ENCODE data around the gene ARTN.
A peak's percentile ranks its signal among the peaks of the same experiment; 100 is the strongest.

ARTN gene

GRCh38 chr1:43978551-43979260 is 45.1 kb downstream of the ARTN start, which contains the start of gene B4GALT2:
Gene B4GALT2 (plus strand): TSS chr1:43979210. CDS start chr1:43981161, 1,951 bp downstream.
- H3K4me3 ChIP-seq (replicated peaks; ENCODE audit: low read depth, low read length): peak within 1 kb of the TSS; percentile 63
- no peak for DNase-seq (ENCODE audit: extremely low read depth, low read depth)
- TF ChIP-seq, protein P1, sequence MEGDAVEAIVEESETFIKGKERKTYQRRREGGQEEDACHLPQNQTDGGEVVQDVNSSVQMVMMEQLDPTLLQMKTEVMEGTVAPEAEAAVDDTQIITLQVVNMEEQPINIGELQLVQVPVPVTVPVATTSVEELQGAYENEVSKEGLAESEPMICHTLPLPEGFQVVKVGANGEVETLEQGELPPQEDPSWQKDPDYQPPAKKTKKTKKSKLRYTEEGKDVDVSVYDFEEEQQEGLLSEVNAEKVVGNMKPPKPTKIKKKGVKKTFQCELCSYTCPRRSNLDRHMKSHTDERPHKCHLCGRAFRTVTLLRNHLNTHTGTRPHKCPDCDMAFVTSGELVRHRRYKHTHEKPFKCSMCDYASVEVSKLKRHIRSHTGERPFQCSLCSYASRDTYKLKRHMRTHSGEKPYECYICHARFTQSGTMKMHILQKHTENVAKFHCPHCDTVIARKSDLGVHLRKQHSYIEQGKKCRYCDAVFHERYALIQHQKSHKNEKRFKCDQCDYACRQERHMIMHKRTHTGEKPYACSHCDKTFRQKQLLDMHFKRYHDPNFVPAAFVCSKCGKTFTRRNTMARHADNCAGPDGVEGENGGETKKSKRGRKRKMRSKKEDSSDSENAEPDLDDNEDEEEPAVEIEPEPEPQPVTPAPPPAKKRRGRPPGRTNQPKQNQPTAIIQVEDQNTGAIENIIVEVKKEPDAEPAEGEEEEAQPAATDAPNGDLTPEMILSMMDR (IDR thresholded peaks at IDR 0.05; ENCODE audit: low read depth, low read length, missing control alignments): no peak

GRCh38 chr1:43979261-43979527 is 45.6 kb downstream of the ARTN start:
- TF ChIP-seq, protein P1 (IDR thresholded peaks at IDR 0.05; ENCODE audit: low read depth, low read length, missing control alignments): no peak
- peak overlapping the region; percentile 63 for H3K4me3 ChIP-seq (replicated peaks; ENCODE audit: low read depth, low read length)
- no peak for DNase-seq (ENCODE audit: extremely low read depth, low read depth)

DNA sequence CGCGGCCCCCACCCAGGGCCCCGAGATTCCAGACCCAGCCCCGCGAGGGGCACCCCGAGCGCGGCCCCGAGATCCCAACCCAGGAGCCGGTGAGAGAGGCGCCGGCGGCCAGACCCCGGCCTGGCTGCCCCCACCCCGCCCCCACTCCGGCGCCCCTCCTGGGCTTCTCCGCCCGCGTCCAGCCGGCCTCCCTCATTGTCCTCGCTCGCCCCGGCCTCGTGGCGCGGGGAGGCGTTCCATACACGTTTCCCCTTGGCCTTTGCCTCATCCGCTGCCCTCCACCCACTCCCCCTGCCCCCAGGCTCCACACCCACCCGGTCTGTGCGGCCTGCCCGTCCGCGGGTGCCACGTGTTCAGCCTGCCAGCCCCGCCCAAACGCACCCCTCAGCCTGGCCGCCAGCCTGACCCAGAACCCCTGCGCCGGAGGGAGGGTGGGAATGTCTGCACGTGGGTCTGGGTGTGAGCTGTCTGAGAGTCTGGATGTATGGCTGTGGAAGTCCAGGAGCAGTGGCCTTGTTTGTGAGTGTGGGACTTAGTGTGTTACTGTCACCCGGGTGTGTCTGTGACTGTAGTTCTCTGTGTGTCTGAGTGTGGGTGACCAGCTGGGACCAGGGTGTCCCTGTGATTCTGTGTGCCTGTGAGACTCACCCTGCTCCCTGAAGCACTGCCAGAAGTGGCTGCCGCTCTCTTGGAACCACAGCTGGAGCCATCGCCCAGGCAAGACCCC is 46.1 kb downstream of the ARTN start:
- peak overlapping the region; percentile 63 for H3K4me3 ChIP-seq (replicated peaks; ENCODE audit: low read depth, low read length)
- DNase-seq (ENCODE audit: extremely low read depth, low read depth): no peak
- TF ChIP-seq, protein P1 (IDR thresholded peaks at IDR 0.05; ENCODE audit: low read depth, low read length, missing control alignments): no peak

DNA sequence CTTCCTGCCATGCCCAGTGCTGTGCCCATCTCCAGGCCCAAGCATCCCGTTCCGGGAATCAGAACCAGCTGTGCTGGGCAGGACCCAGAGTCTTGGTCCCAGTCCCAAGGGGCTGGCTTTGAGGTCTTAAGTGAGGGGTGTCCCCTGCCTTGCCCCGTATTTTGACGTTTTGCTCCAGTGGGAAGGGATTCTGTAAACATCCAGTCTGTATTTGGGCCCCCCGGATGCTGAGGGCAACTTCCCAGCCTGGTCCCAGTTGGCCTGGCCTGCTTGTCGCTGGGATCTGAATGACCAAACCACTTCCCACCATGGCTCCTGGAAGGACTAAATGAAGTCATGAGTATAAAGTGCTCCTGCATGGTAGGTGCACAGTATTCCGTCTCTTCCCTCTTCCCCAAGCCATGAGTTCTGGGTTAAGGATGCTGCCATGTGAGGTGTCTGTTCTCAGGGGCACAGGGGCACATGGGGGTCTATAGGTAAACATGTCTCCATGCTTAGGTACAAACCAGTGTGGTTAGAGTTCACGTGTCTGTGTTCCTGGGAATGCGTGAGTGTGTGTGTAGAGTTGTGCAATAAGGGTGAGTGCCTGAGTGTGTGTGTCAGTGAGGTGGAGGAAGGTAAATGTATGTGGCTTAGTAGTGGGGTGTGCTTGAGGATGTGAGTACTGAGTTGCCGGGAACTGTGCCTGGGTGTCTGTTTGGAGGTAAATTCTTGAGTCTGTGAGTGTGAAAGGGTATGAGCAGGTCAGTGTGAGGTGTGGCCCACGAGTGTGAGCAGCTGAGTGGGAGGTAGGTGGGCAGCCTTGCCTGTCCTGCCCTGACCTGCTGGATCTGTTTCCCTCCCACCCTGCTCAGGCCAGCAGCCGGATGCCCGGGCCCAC is 46.9 kb downstream of the ARTN start:
- H3K4me3 ChIP-seq (replicated peaks; ENCODE audit: low read depth, low read length): peak overlapping the region; percentile 63
- TF ChIP-seq, protein P1 (IDR thresholded peaks at IDR 0.05; ENCODE audit: low read depth, low read length, missing control alignments): no peak
- no peak for DNase-seq (ENCODE audit: extremely low read depth, low read depth)

DNA sequence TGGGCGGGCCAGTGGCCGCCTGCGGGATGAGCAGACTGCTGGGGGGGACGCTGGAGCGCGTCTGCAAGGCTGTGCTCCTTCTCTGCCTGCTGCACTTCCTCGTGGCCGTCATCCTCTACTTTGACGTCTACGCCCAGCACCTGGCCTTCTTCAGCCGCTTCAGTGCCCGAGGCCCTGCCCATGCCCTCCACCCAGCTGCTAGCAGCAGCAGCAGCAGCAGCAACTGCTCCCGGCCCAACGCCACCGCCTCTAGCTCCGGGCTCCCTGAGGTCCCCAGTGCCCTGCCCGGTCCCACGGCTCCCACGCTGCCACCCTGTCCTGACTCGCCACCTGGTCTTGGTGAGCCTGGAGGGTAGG is 47.5 kb downstream of the ARTN start:
- no peak for DNase-seq (ENCODE audit: extremely low read depth, low read depth)
- peak overlapping the region; percentile 63 for H3K4me3 ChIP-seq (replicated peaks; ENCODE audit: low read depth, low read length)
- TF ChIP-seq, protein P1 (IDR thresholded peaks at IDR 0.05; ENCODE audit: low read depth, low read length, missing control alignments): no peak

- H3K4me3 ChIP-seq (replicated peaks; ENCODE audit: low read depth, low read length): peak overlapping the region; percentile 63; the same call in 1 of the 2 replicates
- DNase-seq (ENCODE audit: extremely low read depth, low read depth): no peak
- TF ChIP-seq, protein P1 (IDR thresholded peaks at IDR 0.05; ENCODE audit: low read depth, low read length, missing control alignments): no peak
Observed at GRCh38 chr1:43981636-43982035, 48.0 kb downstream of the ARTN start.
